Measurements from ENCODE around the gene SHROOM3.

DNA sequence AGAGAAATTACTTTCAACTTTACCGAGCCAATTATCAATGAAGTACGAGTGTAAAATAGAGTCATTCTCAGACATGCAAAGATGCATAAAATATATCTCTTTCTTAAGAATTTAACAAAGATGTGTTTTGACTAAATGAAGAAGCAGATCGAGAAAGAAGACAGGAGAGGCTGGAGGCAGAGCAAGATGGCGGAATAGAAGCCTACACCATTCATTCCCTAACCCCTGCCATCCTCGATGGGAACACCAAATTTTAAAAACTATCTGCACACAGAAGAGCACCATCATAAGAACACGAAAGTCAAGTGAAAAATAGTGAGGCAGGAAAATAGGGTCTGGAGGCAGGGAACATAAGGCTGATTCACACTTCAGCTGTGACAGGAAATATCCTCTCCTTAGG is 49.1 kb upstream of the SHROOM3 start:
- TF ChIP-seq YY1 (IDR thresholded peaks at IDR 0.05; ENCODE audit: insufficient read depth, insufficient read length) (no peak), SUZ12 (IDR thresholded peaks at IDR 0.05; ENCODE audit: extremely low read depth, insufficient read depth, insufficient read length) (no peak), ZNF274 (IDR thresholded peaks at IDR 0.05; ENCODE audit: low read depth, low read length) (no peak)

Data from NT2/D1 (cell line).